Stimulated activated CD4-positive, alpha-beta T cell treated with anti-CD3 and anti-CD28 coated beads, Interleukin-1b, Interleukin-23, amount 100 ng/mL, for 48 hours (primary cell): ENCODE results near the gene RXFP2.

Source experiments
- DNase-seq: peaks from one replicate; pipeline ENCODE4 v3.0.0-alpha.2; 2020

RXFP2 gene

GRCh38 chr13:31835932-31836331, 96.6 kb downstream of the RXFP2 start:
- no peak for DNase-seq

GRCh38 chr13:31843044-31843443, 103.7 kb downstream of the RXFP2 start:
- no peak for DNase-seq

GRCh38 chr13:31846182-31846938, 107.0 kb downstream of the RXFP2 start:
- peak; percentile 45 for DNase-seq

- no peak for DNase-seq
These were observed 107.8 kb downstream of the RXFP2 start for GRCh38 chr13:31846961-31847752.

GRCh38 chr13:31848621-31849020, 109.3 kb downstream of the RXFP2 start:
- no peak for DNase-seq

GRCh38 chr13:31849206-31849605, 109.9 kb downstream of the RXFP2 start:
- DNase-seq: no peak

- DNase-seq: no peak
These were observed 110.8 kb downstream of the RXFP2 start for GRCh38 chr13:31850041-31850555.

- DNase-seq: no peak
These were observed 111.9 kb downstream of the RXFP2 start for GRCh38 chr13:31851216-31851615.
